Activated CD8-positive, alpha-beta memory T cell treated with anti-CD3 and anti-CD28 coated beads for 36 hours (primary cell): ENCODE measurements around the gene RBBP8NL. TPM values are rescaled to one million over a fixed set of nuclear protein-coding genes. Genes with fewer than 3 reads are reported as not detected.
"Not testable (repeated sequence)": the region's sequence is repeated elsewhere in the genome, so short reads cannot be mapped to it uniquely, and the experiment has no call there.

Experiments used
- CTCF ChIA-PET: fragments of 350-600 bp; sonication (Branson Sonifier 250); formaldehyde crosslinking; loops from one replicate; lab custom pipeline; 2021; ENCODE audit warnings: antibody characterized with exemption; lab: Charles Lee
- POLR2A ChIA-PET: fragments of 350-600 bp; sonication (Branson Sonifier 250); formaldehyde crosslinking; loops from one replicate; lab custom pipeline; 2021; ENCODE audit warnings: antibody characterized with exemption; lab: Charles Lee
- total RNA-seq, 2 experiments: library from RNA; stranded (reverse); gene quantifications; one replicate each; pipeline ENCODE4 v1.2.3, GENCODE V29; 2021

RBBP8NL gene
- total RNA-seq, 2 experiments from 2014 or later, result not detected

DNA sequence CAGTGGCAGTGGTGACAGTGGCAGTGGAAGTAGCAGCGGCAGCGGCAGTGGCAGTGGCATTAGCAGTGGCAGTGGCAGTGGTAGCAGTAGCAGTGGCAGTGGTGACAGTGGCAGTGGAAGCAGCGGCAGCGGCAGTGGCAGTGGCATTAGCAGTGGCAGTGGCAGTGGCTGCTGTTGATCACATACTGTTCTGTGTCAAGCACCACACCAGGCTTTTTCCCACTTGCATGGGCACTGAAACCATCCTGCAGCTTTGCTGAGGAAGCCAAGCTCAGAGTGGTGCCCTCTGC lies 1.3 kb downstream of the RBBP8NL start:
- CTCF ChIA-PET, POLR2A ChIA-PET: not testable (repeated sequence)

DNA sequence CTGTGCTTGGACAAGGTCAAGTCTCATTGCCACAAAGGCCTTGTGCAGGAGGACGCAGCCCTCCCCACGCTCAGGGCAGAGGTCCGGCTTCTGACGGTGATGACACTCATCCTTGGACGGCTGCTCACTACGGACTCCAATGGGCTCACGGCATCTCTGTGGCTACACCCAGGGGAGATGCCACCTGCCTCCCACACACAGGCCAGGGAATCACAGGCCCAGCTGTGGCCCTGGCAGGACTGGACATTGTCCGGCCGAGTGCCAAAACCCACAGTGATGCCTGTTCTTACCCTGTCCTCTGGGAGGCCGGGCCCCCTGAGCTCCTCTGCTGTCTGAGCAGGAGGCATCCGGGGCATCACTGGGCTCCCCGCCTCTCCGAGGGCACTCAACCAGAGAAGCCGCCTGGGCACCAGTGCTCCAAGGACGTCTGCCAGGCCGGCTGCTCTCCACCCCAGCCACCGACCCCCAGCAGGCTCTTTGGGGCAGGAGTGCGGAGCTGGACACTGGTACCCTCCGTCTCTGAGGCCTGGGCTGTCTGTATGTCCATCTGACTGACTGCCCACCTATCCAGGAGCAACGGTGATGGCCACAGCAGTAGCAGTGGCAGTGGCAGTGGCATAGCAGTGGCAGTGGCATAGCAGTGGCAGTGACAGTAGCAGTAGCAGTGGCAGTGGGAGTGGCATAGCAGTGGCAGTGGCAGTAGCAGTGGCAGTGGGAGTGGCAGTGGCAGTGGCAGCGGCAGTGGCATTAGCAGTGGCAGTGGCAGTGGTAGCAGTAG lies 1.9 kb downstream of the RBBP8NL start:
- ChIA-PET POLR2A (no interaction called here), CTCF (no interaction called here)

DNA sequence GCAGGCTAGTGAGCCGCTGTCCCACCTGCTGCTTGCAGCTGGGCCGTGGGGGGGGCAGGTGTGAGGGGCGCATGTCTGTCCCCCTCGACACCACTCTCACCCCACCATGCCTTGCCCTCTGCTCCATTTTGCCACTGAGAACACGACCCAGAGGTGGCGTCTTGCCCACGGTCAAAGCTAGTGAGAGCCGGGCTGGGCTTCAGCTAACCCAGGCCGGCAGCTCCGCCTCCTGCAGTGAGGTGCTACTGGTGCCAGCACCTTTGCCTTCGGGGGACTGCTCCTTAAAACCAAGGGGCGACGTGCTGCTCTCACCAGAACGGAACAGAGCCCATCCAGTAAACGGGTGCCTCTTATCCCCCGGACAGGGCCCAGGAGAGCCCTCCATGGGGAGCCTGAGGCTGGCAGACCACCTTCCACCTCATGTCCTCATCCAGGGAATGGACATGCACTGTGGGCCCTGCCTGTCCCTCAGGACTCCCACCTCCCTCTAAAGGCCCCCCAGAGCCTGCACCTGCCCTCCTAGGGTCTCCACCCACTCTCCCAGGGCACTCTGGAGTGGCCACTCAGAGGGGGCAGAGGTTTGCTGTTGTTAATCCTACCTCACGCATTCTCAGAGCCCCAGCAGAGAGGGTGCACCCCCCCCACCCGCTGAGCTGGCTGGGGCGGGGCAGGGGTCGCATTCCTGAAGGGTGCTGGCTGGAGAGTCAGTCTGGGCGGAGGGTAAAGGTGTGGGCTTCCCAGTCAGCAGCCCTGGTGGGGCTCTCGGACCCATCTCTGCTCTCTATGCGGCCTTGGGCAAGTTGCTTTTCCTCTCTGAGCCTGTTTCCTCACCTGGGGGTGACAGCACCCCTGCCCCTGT lies 2.9 kb downstream of the RBBP8NL start:
- ChIA-PET CTCF (no interaction called here), POLR2A (no interaction called here)

DNA sequence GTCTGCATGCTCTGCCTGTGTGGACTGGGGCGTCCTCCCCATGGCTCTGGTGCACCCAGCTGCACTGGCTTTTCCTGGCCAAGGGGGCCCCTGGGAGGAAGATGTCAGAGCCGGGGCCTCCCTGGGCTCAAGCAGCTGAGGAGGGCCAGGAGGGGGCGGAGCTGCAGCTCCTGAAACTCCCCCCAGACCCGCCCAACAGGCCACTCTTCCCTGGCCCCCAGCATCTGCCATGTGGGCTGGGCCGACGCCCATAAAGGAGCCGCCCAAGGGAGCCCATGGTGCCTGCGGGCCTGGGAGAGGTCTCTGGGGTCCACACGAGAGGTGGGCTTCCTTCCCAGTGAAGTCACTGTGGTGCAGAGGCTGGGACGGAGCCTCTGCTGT lies 4.0 kb downstream of the RBBP8NL start:
- ChIA-PET CTCF (no interaction called here), POLR2A (no interaction called here)

DNA sequence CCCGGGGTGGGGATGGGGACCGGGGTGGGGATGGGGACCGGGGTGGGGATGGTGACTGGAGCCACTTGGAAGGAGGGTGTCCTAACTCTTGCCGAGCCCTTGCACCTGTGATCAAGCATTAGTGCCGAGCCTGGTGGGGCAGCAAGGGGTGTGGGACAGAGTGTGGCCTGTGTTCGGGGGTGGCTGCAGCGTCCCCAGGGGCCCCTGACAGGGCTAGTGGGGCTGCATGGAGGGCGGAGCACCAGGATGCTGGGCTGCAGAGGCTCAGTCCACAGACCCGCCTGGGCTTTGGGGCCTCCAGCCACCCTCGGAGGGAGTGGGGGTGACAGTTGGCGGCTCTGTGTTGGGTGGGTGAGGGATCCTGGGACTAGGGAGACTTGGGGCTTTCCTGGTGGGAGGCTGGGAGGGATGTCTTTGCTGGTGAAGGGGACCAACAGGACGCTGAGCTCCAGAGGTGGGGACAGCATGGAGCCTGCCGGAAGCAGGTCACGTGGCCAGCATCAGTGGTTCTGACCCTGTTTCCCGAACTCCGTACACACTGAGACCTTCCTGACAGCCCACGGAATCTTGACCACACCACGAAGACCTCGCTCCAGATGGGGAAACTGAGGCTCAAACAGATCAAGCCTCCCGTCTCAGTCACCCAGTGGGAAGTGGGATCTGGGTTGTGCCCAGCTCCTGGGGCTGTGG lies 4.6 kb downstream of the RBBP8NL start:
- CTCF ChIA-PET, result no interaction called here
- POLR2A ChIA-PET, result no interaction called here

DNA sequence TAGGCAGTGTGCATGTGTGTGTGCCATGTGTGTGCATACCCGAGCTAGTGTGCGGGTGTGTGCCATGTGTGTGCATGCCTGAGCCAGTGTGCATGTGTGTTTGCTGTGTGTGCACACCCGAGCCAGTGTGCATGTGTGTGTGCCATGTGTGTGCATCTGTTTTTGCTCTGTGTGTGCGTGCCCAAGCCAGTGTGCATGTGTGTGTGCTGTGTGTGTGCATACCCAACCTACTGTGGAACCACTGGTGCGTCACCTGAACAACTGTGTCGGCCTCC lies 5.7 kb downstream of the RBBP8NL start:
- POLR2A ChIA-PET, result no interaction called here
- CTCF ChIA-PET, result no interaction called here

DNA sequence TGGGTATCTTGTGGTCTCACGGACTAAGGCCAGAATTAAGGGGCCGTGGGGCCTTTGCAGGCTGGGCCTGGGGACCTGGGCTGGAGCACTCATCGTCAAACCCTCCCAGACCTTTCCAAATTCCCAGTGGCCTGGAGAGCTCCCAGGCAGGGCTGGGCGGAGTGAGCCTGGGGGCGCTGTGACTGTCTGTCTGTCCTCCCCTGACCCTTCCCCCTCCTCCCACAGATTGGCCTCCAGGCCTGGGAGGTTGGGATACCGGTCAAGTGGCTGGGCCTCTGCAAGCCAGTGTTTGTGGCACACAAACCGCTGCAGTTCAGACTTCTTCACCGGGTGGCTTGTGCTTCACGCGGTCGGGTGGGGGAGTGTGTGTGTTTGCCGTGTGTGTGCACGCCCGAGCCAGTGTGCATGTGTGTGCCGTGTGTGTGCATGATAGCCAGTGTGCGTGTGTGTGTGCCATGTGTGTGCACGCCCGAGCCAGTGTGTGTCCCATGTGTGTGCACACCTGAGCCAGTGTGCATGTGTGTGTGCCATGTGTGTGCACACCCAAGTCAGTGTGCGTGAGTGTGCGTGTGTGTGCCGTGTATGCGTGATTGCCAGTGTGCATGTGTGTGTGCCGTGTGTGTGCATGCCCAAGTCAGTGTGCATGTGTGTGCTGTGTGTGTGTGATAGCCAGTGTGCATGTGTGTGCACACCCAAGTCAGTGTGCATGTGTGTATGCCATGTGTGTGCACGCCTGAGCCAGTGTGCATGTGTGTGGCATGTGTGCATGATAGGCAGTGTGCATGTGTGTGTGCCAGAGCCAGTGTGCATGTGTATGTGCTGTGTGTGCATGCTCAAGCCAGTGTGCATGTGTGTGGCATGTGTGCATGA lies 6.3 kb downstream of the RBBP8NL start:
- ChIA-PET CTCF (no interaction called here), POLR2A (no interaction called here)

DNA sequence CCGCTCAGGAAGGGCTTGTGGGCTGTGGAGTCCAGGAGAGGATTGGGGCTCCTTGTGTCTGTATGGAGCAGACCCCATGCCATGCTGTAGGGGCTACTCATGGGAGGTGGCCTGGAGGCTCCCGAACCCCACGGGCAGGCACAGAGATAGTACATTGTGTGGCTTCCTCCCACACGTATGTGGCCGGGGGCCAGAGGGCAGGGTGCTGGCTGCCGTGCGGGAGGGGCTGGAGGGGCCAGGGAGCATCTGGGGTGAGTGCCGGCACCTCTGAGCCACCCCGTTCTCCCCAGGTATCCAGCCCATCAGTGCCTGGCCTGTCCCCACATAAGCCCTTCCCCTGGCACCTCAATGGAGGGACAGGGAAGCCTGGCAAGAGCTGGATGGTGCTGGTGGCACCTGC lies 7.6 kb downstream of the RBBP8NL start:
- POLR2A ChIA-PET, result no interaction called here
- CTCF ChIA-PET, result no interaction called here

DNA sequence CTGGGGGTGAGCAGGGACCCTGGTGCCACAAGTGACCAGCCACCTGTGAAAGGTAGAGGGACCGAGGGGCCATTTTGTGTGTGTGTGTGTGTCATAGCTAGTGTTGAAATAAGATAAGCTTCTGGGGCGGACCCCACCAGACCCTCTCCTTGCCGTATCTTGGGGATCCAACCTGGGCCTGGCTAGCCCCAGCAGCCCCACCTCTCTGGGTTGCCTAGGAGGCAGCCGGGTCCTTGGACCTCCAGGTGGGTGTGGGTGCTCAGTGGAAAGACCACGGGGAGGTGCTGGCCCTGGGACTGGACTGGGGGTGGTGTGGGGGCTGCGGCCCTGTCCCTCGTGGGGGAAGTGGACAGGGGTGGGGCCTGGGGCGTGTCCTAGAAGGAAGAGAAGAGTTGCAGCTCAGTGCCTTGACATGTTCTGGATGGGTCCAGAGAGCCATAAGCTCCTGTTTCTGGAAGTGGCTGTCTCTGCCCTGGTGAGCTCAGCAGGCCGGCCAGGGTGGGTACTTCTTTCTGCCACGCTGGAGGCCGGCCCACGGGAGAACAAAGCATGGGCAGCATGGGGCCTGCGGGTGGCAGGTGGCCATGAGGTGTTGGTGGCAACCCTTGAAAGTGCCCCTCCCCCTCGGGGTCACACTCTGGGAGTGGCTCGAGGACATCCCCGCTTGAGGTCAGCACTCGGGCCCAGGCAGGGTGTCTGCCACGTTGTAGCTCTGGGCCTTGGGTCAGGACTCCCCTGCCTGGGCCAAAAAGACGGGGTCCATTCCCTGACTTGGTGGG lies 8.4 kb downstream of the RBBP8NL start:
- POLR2A ChIA-PET, result no interaction called here
- CTCF ChIA-PET, result interaction anchor here (0.8 kb wide), 1 partner anchor 10 kb away, joined by 3 read pairs; no protein-coding TSS in a partner anchor

DNA sequence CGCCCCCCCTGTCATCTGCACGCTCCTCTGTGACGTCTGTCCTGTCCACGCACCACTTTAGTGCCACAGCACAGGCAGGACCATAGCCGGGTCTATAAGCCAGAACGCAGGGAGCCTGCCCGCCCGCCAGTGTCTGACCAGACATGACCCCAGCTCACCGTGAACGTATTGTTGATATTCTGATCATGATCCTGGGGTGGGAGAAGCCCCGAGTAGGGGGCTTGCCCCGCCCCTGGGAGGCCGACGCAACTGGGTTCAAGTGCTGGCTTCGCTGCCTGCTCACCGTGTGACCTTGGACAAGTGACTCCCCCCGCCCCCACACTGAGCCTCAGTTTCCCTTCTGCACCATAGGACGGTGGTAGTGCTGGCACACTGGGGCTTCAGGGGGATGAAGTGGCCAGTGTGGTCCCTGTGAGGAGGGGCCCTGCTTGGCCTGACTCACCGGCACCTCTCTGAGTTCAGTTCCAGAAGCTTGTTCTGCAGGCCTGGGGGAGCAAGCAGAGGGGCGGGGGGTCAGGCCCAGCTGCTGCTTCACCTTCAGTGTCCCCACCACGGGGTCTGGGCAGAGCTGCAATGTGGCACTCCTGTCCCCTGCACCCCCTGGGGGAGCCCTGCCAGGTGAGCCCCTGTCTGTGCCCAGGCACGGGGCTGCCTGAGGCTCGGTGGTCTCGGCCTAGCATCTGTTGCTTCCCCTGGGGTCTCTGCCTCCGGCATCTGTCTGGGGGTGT lies 9.2 kb downstream of the RBBP8NL start:
- CTCF ChIA-PET, result interaction anchor here (0.8 kb wide), 1 partner anchor 9 kb away, joined by 3 read pairs; no protein-coding TSS in a partner anchor
- POLR2A ChIA-PET, result no interaction called here

DNA sequence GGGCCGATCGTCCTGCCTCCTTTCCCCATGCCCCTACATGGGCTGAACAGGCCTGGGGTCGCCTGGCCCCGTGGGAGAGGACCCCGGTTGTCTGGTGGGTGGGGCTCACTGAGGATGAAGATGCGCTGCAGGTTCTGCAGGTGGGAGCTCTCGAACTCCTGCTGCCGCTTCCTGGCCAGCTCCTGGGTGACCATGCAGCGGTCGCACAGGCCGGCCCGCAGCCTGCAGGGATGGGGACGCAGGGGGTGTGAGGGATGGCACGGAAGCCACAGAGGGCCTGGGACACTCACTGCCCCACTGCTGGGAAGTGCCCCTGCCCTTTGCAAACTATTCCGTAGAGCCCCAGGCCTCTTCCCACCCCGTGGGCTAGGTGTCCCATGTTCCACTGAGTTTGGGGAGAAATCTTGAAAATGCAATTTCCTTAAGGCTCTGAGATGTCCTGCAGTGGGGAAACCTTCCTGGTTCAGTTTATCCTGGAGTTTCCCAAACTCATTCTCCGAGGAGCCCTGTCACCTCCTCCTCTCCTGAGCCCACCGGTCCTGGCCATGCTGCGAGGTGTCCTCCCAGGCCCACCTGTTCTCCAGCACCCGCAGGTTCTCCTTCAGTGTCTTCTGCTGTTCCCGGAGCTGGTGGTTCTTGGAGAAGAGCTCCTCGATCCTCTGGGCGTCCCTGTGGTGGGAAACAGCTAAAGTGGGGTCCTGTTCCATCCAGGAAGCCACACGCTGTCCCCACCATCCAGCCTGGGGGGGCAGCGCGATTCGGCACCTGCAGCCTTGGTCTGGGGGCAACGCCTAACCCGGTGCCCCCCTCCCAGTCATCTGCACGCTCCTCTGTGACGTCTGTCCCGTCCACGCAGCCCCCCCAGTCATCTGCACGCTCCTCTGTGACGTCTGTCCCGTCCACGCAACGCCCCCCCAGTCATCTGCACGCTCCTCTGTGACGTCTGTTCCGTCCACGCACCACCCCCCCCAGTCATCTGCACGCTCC lies 10.4 kb downstream of the RBBP8NL start:
- POLR2A ChIA-PET, result no interaction called here
- CTCF ChIA-PET, result no interaction called here

DNA sequence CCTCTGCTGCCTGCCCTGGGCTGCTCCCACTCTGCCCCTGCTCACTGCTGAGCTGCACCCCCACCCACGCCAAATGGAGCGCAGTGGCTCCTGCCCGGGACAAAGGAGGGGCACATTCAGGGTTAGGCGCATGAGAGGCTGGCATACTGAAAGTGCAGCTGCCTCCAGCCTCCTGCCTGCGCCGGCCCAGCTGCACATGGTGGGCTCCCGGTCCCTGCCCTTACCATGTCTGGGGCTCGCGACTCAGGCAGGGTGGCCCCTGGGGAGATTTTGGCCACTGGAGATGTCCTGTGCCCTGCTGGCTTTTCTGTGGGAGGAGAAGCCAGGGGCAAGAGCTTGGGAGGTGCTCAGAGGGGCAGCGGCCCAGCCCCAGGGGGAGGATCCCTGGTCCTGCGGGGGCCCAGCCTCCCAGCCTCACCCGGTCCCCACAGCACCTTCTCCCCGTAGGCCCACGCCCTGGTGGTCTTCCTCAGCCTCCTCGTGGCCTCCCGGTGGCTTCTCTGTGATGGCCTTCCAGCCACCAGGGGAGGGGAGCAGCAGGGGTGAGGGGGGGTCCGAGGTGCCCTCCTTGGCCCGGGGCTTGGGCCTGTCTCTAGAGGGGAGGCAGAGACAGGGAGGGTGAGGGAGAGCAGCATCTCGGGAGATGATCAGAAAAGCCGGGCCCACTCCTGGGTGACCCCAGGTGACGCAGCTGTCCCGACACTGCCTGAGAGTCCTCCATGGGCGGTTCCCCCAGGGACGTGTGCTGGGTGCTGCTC lies 11.8 kb downstream of the RBBP8NL start:
- ChIA-PET POLR2A (no interaction called here), CTCF (no interaction called here)

DNA sequence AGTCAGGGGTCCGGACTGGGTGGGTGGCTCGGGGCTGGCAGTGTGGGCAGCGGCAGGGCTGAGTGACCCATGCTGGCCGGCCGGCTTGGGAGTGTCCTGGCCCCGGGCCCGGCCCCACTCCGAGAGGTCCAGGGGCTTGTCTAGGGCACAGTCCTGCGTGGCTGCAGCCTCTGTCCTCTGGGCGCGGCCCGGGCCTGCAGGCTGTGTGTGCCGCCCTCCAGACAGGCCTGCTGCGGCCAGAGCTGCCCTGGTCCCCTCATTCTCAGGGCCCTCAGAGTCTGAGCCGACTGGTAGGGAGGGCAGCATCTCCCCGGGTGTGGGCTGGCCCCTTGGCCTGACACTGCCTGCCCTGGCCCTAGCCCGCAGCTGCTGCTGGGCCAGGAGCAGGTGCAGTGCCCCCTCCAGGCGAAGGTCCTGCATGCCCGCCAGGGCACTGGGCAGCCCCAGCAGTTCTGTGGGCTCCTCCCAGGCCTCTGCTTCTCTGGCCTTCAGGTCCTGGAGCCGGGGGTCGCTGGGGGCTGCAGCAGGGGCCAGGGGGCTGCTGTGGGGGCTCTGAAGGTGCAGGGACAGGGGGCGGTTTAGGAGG lies 13.3 kb downstream of the RBBP8NL start:
- CTCF ChIA-PET, result no interaction called here
- POLR2A ChIA-PET, result no interaction called here

DNA sequence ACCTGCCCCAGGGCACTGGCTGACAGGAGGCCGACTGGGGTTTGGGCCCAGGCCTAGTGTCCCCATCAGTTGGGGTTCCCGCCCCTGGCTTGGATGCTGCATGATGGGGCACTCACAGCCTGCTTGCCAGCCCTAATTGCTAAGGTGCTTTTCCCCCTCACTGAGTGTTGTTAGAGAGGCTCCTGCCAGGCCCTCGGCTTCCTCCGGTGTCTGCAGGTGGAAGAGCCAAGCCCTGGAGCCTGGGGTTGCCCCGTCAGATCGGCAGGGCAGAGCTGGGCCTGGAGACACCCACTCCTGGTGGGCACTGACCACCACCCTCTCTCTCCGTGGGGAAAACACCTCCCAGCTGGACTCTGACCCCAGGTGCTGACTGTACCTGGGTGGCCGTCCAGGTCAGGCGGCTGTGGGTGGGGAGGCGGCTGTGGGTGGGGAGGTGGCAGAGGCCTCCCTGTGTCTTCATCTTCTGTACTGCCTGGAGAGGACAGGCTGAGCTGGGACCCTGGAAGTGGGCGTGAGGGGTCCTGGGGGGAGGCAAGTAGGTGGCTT lies 14.2 kb downstream of the RBBP8NL start:
- ChIA-PET POLR2A (no interaction called here), CTCF (no interaction called here)

DNA sequence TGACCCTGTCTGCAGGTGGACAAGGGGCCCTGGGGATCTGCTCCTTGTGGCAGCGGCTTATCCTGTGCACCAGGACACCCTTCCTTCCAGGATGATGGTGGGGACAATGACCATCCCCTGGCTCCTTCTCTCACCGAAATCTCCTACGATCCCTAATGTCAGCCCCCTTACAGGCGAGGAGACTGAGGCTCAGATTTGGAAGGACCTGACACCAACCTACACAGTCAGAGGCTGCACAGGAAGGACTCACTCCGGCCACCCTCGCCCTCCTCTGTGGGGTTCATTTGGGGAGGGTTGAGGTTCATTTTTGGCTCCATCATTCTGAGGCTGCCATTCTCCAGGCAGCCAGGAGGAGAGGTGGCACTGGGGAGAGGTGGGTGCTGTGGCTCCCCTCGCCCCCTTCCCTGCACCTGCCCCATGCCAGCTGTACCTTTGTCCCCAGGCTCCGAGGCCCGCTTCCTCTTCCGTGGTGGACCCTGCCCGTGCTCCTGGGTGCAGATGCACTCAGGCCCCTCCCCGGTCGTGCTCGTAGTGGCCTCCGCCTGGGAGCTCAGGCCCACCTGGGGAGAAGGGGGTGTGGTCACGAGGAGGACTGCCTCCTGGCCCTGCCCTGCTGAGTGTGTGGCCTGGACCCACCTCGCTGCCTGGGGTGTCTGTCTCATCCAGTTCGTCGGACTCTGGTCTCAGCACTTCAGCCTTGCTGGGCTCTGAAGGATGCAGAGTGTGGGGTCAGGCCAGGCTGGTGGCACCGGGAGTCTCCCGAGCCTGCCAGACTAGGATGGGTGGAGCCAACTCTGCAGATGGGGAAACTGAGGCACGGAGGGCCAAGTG lies 14.9 kb downstream of the RBBP8NL start:
- ChIA-PET POLR2A (no interaction called here), CTCF (no interaction called here)
